Ovary (tissue), 9 donors: ENCODE data around the gene RUFY3. TPM values are rescaled to one million over a fixed set of nuclear protein-coding genes. Genes with fewer than 3 reads are reported as not detected.
A peak's percentile ranks its signal among the peaks of the same experiment; 100 is the strongest.

Experiments used
- DNase-seq, 5 donors: peaks; one replicate each; pipeline ENCODE4 v3.0.0-alpha.2; 2019 to 2020
- H3K27ac ChIP-seq, 2 donors: fragments of 200-600 bp; one replicate each; pipeline versions ENCODE4 v1.5.1 to v1.8.0; 2019 to 2022
- H3K27me3 ChIP-seq: fragments of 200-600 bp; one replicate; pipeline ENCODE4 v1.8.0; 2022
- H3K36me3 ChIP-seq: fragments of 200-600 bp; sonication (generic); one replicate; pipeline ENCODE4 v1.5.1; 2019
- H3K4me1 ChIP-seq: one replicate; pipeline ENCODE4 v1.8.1; 2013; ENCODE audit warnings: mild to moderate bottlenecking, moderate library complexity; ENCODE audit not compliant: insufficient read depth
- H3K4me3 ChIP-seq: fragments of 200-600 bp; sonication (generic); one replicate; pipeline ENCODE4 v1.5.1; 2017
- H3K9me3 ChIP-seq, 2 donors: fragments of 200-600 bp in 1 of 2; sonication (generic) in 1 of 2; one replicate each; pipeline versions ENCODE4 v1.5.1 to v1.8.1; 2013 to 2019; ENCODE audit warnings: mild to moderate bottlenecking in 1 of 2, moderate library complexity in 1 of 2
- CTCF ChIP-seq, 3 donors: fragments of 450-650 bp in 2 of 3; fragments of 200-600 bp in 1 of 3; IDR thresholded peaks; one replicate each; pipeline versions ENCODE4 v1.5.1 to v1.8.0; 2016 to 2022; ENCODE audit warnings: antibody characterized with exemption in 3 of 3, mild to moderate bottlenecking in 1 of 3
- EP300 ChIP-seq: sonication (generic); formaldehyde crosslinking; IDR thresholded peaks from one replicate; pipeline ENCODE4 v1.6.1; 2017; ENCODE audit warnings: antibody characterized with exemption
- POLR2A ChIP-seq: fragments of 450-650 bp; IDR thresholded peaks from one replicate; pipeline ENCODE4 v1.6.1; 2017; ENCODE audit warnings: antibody characterized with exemption, mild to moderate bottlenecking, moderate library complexity
- WGBS, 3 donors: extraction: QIAGEN DNeasy Blood & Tissue Kit in 1 of 3; methylation state at CpG; one replicate each; pipeline versions ENCODE4 v1.1.5 to v1.1.7; 2013 to 2017; 5-methylcytosine and 5-hydroxymethylcytosine counted together
- intact Hi-C, 4 donors: fragments of 100-400 bp; cut with DNase I; formaldehyde crosslinking; loops; one replicate each; pipeline versions ENCODE4 v1.11.0 to v1.15.1; 2022 to 2023
- polyA plus RNA-seq, 2 donors: library from polyadenylated mRNA; stranded (reverse); fragments of 200-250 nt in 1 of 2; fragments of 350-450 nt in 1 of 2; fragmentation: Illumina TruSeq in 1 of 2; extraction: RNeasy Lipid Tissue Mini Kit (QIAGEN cat#74804) in 1 of 2; gene quantifications; one replicate each; pipeline ENCODE4 v1.2.3, GENCODE V29; 2013 to 2014
- total RNA-seq, 7 donors: library from RNA; depleted of rRNA in 2 of 7; stranded (reverse); fragments of >200 nt in 2 of 7; fragmentation: NEBNext Ultra II Directional in 3 of 7; extraction: Animal tissue kit (Norgen Biotek cat#: 25700) in 3 of 7; gene quantifications; one replicate each; pipeline versions ENCODE4 v1.1.0 to v1.2.4, GENCODE V29; 2016 to 2023
- donor health status: DM: no; HTN: no; CAD: no; lungs with moderate emphysema.
- donor health status: DM: no; HTN: no; CAD: no.
- donor health status: Bipolar disorder and iron deficiency.
- donor health status: DM: yes; HTN: yes; CAD: no.
- donor health status: DM: no; HTN: no; CAD: no.
- donor health status: DM: yes; HTN: yes; CAD: no.

Gene RUFY3
- total and polyA plus RNA-seq, 9 donors = 35.2 to 84.0 (median 63.3) TPM

- Histone ChIP-seq H3K27me3 (no peaks in the 10 kb centered on the region), H3K9me3 (no peaks in the 10 kb centered on the region), H3K36me3 (no peaks in the 10 kb centered on the region), H3K4me3 (no peak overlapping the region), H3K4me1 (no peaks in the 10 kb centered on the region), H3K27ac (no peak overlapping the region)
- 92 to 94% (median 93%) methylated on average over 6 of the region's 6 CpGs for WGBS, 3 donors
- TF ChIP-seq EP300 (no peak), CTCF (IDR thresholded peaks at IDR 0.05) (no peak), POLR2A (no peak)
- intact Hi-C loops = loop anchor here in 1 of 4 donors (10.0 kb wide), 1 partner anchor 68 kb away; no protein-coding TSS in a partner anchor
- DNase-seq = no peak
These were observed 51.3 kb downstream of the RUFY3 start for GRCh38 chr4:70772929-70773555.

GRCh38 chr4:70778888-70779422 is 57.2 kb downstream of the RUFY3 start:
- Histone ChIP-seq H3K27me3 (no peaks in the 10 kb centered on the region), H3K4me1 (peaks cover 2% of the 10 kb centered on the region), H3K4me3 (no peak overlapping the region), H3K36me3 (no peaks in the 10 kb centered on the region), H3K27ac (peak overlapping the region in 1 of 2 donors; percentile 48), H3K9me3 (no peaks in the 10 kb centered on the region)
- DNase-seq = peak in 1 of 5 donors; percentile 15
- intact Hi-C loops = loop anchor here in 1 of 4 donors (10.0 kb wide), 1 partner anchor 74 kb away; no protein-coding TSS in a partner anchor
- TF ChIP-seq POLR2A (no peak), CTCF (IDR thresholded peaks at IDR 0.05) (no peak), EP300 (no peak)
- 10% methylated on average over 5 of the region's 5 CpGs for WGBS, 3 donors

GRCh38 chr4:70783096-70783495 is 61.3 kb downstream of the RUFY3 start:
- H3K27me3 ChIP-seq = no peaks in the 10 kb centered on the region
- peaks cover 2% of the 10 kb centered on the region for H3K4me1 ChIP-seq
- DNase-seq = no peak
- no peak for TF ChIP-seq POLR2A
- TF ChIP-seq EP300 = no peak
- no peak for TF ChIP-seq CTCF (IDR thresholded peaks at IDR 0.05)
- no peak overlapping the region for H3K4me3 ChIP-seq
- H3K36me3 ChIP-seq = no peaks in the 10 kb centered on the region
- 44 to 55% (median 53%) methylated on average over 4 of the region's 4 CpGs for WGBS, 3 donors
- H3K27ac ChIP-seq = no peak overlapping the region
- intact Hi-C loops = no loop called here
- no peaks in the 10 kb centered on the region for H3K9me3 ChIP-seq

- Histone ChIP-seq H3K36me3 (no peaks in the 10 kb centered on the region), H3K27ac (no peak overlapping the region), H3K27me3 (no peaks in the 10 kb centered on the region), H3K4me1 (no peaks in the 10 kb centered on the region), H3K9me3 (no peaks in the 10 kb centered on the region), H3K4me3 (no peak overlapping the region)
- intact Hi-C loops = no loop called here
- 87 to 92% (median 90%) methylated on average over 5 of the region's 5 CpGs for WGBS, 3 donors
- DNase-seq = no peak
- TF ChIP-seq EP300 (no peak), POLR2A (no peak), CTCF (IDR thresholded peaks at IDR 0.05) (no peak)
These were observed 65.7 kb downstream of the RUFY3 start for GRCh38 chr4:70787496-70787895.
